Neutrophil (primary cell): ENCODE data around the gene THRB.

ENCODE experiments used
- H3K27ac ChIP-seq: fragments of 200-600 bp; sonication (generic); 2 replicates; pipeline ENCODE4 v1.5.1; 2016; ENCODE audit warnings: mild to moderate bottlenecking, moderate library complexity
- H3K27me3 ChIP-seq: fragments of 200-600 bp; sonication (generic); 2 replicates; pipeline ENCODE4 v1.6.0; 2016; ENCODE audit warnings: mild to moderate bottlenecking
- H3K36me3 ChIP-seq: fragments of 200-600 bp; sonication (generic); 2 replicates; pipeline ENCODE4 v1.5.1; 2017
- H3K4me1 ChIP-seq, 2 experiments: fragments of 200-600 bp in 1 of 2; sonication (generic) in 1 of 2; 1 replicate in 1 of 2; 2 replicates in 1 of 2; pipeline versions ENCODE4 v1.5.1 to v1.6.1; 2013 to 2016; ENCODE audit warnings: low read depth in 1 of 2, low read length in 1 of 2, mild to moderate bottlenecking in 1 of 2, moderate library complexity in 1 of 2; ENCODE audit not compliant: control insufficient read depth in 1 of 2, insufficient read depth in 1 of 2
- H3K4me3 ChIP-seq, 2 experiments: fragments of 200-600 bp in 1 of 2; sonication (generic) in 1 of 2; 1 replicate in 1 of 2; 2 replicates in 1 of 2; pipeline ENCODE4 v1.5.1; 2013 to 2016; ENCODE audit warnings: low read depth in 1 of 2, low read length in 1 of 2, mild to moderate bottlenecking in 1 of 2, moderate library complexity in 1 of 2
- H3K9me3 ChIP-seq: fragments of 200-600 bp; sonication (generic); 2 replicates; pipeline ENCODE4 v1.5.1; 2016
- CTCF ChIP-seq: fragments of 200-600 bp; sonication (generic); IDR thresholded peaks from 2 replicates; pipeline ENCODE4 v1.5.1; 2016; ENCODE audit warnings: antibody characterized with exemption

The THRB gene

GRCh38 chr3:24437326-24437725, 57.3 kb downstream of the THRB start:
- Histone ChIP-seq H3K9me3 (no peaks in the 10 kb centered on the region), H3K4me3 (no peak overlapping the region), H3K27ac (no peak overlapping the region), H3K27me3 (no peaks in the 10 kb centered on the region), H3K4me1 (no peaks in the 10 kb centered on the region), H3K36me3 (no peaks in the 10 kb centered on the region)
- no peak for TF ChIP-seq CTCF

GRCh38 chr3:24435584-24435983, 59.1 kb downstream of the THRB start:
- no peaks in the 10 kb centered on the region for H3K9me3 ChIP-seq
- no peak overlapping the region for H3K4me3 ChIP-seq
- no peaks in the 10 kb centered on the region for H3K27me3 ChIP-seq
- no peaks in the 10 kb centered on the region for H3K4me1 ChIP-seq
- H3K36me3 ChIP-seq, result no peaks in the 10 kb centered on the region
- no peak for TF ChIP-seq CTCF
- no peak overlapping the region for H3K27ac ChIP-seq

- no peaks in the 10 kb centered on the region for H3K4me1 ChIP-seq
- TF ChIP-seq CTCF, result no peak
Measured at GRCh38 chr3:24434651-24435050, 60.0 kb downstream of the THRB start.

GRCh38 chr3:24433838-24434591, 60.6 kb downstream of the THRB start:
- Histone ChIP-seq H3K4me3 (no peak overlapping the region), H3K36me3 (no peaks in the 10 kb centered on the region), H3K27ac (no peak overlapping the region), H3K4me1 (no peaks in the 10 kb centered on the region), H3K27me3 (no peaks in the 10 kb centered on the region), H3K9me3 (no peaks in the 10 kb centered on the region)
- no peak for TF ChIP-seq CTCF

More at GRCh38 chr3:24434651-24435050, 60.0 kb downstream of the THRB start:
- H3K27me3 ChIP-seq, result no peaks in the 10 kb centered on the region
- no peak overlapping the region for H3K4me3 ChIP-seq
- no peaks in the 10 kb centered on the region for H3K9me3 ChIP-seq
- H3K27ac ChIP-seq, result no peak overlapping the region
- H3K36me3 ChIP-seq, result no peaks in the 10 kb centered on the region

- no peaks in the 10 kb centered on the region for H3K27me3 ChIP-seq
- H3K9me3 ChIP-seq, result no peaks in the 10 kb centered on the region
- H3K4me3 ChIP-seq, result no peak overlapping the region
- H3K27ac ChIP-seq, result no peak overlapping the region
- H3K36me3 ChIP-seq, result no peaks in the 10 kb centered on the region
- no peak for TF ChIP-seq CTCF
- H3K4me1 ChIP-seq, result no peaks in the 10 kb centered on the region
Measured at GRCh38 chr3:24432989-24433388, 61.7 kb downstream of the THRB start.
